ENCODE data around the gene TUBGCP3.

The TUBGCP3 gene

GRCh38 chr13:112481458-112481857 is 106.5 kb downstream of the TUBGCP3 start:
- no peak for DNase-seq (ENCODE audit: low read depth in 2 of 2)

GRCh38 chr13:112479389-112479788 is 108.6 kb downstream of the TUBGCP3 start:
- no peak for DNase-seq (ENCODE audit: low read depth in 2 of 2)

GRCh38 chr13:112477070-112477619 is 110.8 kb downstream of the TUBGCP3 start:
- DNase-seq (ENCODE audit: low read depth in 2 of 2) = no peak

- no peak for DNase-seq (ENCODE audit: low read depth in 2 of 2)
These were observed 112.1 kb downstream of the TUBGCP3 start for GRCh38 chr13:112475889-112476288.

GRCh38 chr13:112474869-112475268 is 113.1 kb downstream of the TUBGCP3 start:
- no peak for DNase-seq (ENCODE audit: low read depth in 2 of 2)

GRCh38 chr13:112473818-112474217 is 114.1 kb downstream of the TUBGCP3 start:
- no peak for DNase-seq (ENCODE audit: low read depth in 2 of 2)

GRCh38 chr13:112469071-112469745 is 118.7 kb downstream of the TUBGCP3 start:
- DNase-seq (ENCODE audit: low read depth in 2 of 2) = no peak

- DNase-seq (ENCODE audit: low read depth in 2 of 2) = no peak
These were observed 119.9 kb downstream of the TUBGCP3 start for GRCh38 chr13:112468069-112468468.

- DNase-seq (ENCODE audit: low read depth in 2 of 2) = no peak
These were observed 120.7 kb downstream of the TUBGCP3 start for GRCh38 chr13:112467236-112467635.

- no peak for DNase-seq (ENCODE audit: low read depth in 2 of 2)
These were observed 121.6 kb downstream of the TUBGCP3 start for GRCh38 chr13:112466132-112467058.

GRCh38 chr13:112465251-112466131 is 122.5 kb downstream of the TUBGCP3 start:
- no peak for DNase-seq (ENCODE audit: low read depth in 2 of 2)

GRCh38 chr13:112464720-112465119 is 123.2 kb downstream of the TUBGCP3 start:
- DNase-seq (ENCODE audit: low read depth in 2 of 2) = no peak

- DNase-seq (ENCODE audit: low read depth in 2 of 2) = no peak
These were observed 125.5 kb downstream of the TUBGCP3 start for GRCh38 chr13:112462408-112462807.

- no peak for DNase-seq (ENCODE audit: low read depth in 2 of 2)
These were observed 130.5 kb downstream of the TUBGCP3 start for GRCh38 chr13:112457485-112457884.

- DNase-seq (ENCODE audit: low read depth in 2 of 2) = no peak
These were observed 130.9 kb downstream of the TUBGCP3 start for GRCh38 chr13:112457081-112457480.

- no peak for DNase-seq (ENCODE audit: low read depth in 2 of 2)
These were observed 131.6 kb downstream of the TUBGCP3 start for GRCh38 chr13:112456138-112457056.

GRCh38 chr13:112455476-112456059 is 132.4 kb downstream of the TUBGCP3 start:
- DNase-seq (ENCODE audit: low read depth in 2 of 2) = no peak

GRCh38 chr13:112454648-112455334 is 133.2 kb downstream of the TUBGCP3 start:
- no peak for DNase-seq (ENCODE audit: low read depth in 2 of 2)

GRCh38 chr13:112453874-112454647 is 133.9 kb downstream of the TUBGCP3 start:
- DNase-seq (ENCODE audit: low read depth in 2 of 2) = no peak

Measured in stimulated activated CD8-positive, alpha-beta memory T cell treated with anti-CD3 and anti-CD28 coated beads, Interleukin-7, amount 100 ng/mL, for 1 hour (primary cell).